HG02852 (cell line): Measurements from ENCODE around the gene OR3A2.
"Not testable (repeated sequence)": the region's sequence is repeated elsewhere in the genome, so short reads cannot be mapped to it uniquely, and the experiment has no call there.

Experiments
- ATAC-seq: cut with Tn5 transposase; IDR thresholded peaks from one replicate; pipeline ENCODE4 v1.9.1; 2021; ENCODE audit warnings: mild to moderate bottlenecking, moderate library complexity; ENCODE audit not compliant: unreplicated experiment

OR3A2 gene

GRCh38 chr17:3385869-3386816 lies at the start of gene OR3A2:
TSS of gene OR3A2 (minus strand) at chr17:3386308.
- ATAC-seq = no peak

- ATAC-seq = no peak
Observed at GRCh38 chr17:3433741-3434140, 47.6 kb upstream of the OR3A2 start, which contains the start of gene OR1E2. TSS of gene OR1E2 (minus strand) at chr17:3433841. CDS start at chr17:3433841, 0 bp downstream.

- ATAC-seq = not testable (repeated sequence)
Observed at GRCh38 chr17:3433215-3433614, 47.1 kb upstream of the OR3A2 start.

GRCh38 chr17:3418222-3418621 lies 32.1 kb upstream of the OR3A2 start:
- no peak for ATAC-seq

- no peak for ATAC-seq
Observed at GRCh38 chr17:3415610-3416009, 29.5 kb upstream of the OR3A2 start.

GRCh38 chr17:3412216-3412615 lies 26.1 kb upstream of the OR3A2 start:
- ATAC-seq = not testable (repeated sequence)

- ATAC-seq = no peak
Observed at GRCh38 chr17:3411070-3411469, 25.0 kb upstream of the OR3A2 start, which contains the start of gene OR3A3. TSS of gene OR3A3 (plus strand) at chr17:3411370.

- ATAC-seq = not testable (repeated sequence)
Observed at GRCh38 chr17:3403856-3404255, 17.7 kb upstream of the OR3A2 start.

GRCh38 chr17:3401786-3402185 lies 15.7 kb upstream of the OR3A2 start:
- no peak for ATAC-seq

GRCh38 chr17:3400055-3400454 lies 13.9 kb upstream of the OR3A2 start:
- ATAC-seq = no peak

GRCh38 chr17:3398310-3398709 lies 12.2 kb upstream of the OR3A2 start, which contains the start of gene OR1E1:
TSS of gene OR1E1 (minus strand) at chr17:3398410. CDS start at chr17:3398410, 0 bp downstream.
- ATAC-seq = no peak

GRCh38 chr17:3397801-3398200 lies 11.7 kb upstream of the OR3A2 start:
- not testable (repeated sequence) for ATAC-seq

GRCh38 chr17:3389791-3390190 lies 3.7 kb upstream of the OR3A2 start:
- ATAC-seq = no peak

GRCh38 chr17:3381957-3382356 lies 4.2 kb downstream of the OR3A2 start:
- ATAC-seq = no peak

GRCh38 chr17:3378321-3378720 lies 7.8 kb downstream of the OR3A2 start:
- ATAC-seq = no peak

- not testable (repeated sequence) for ATAC-seq
Observed at GRCh38 chr17:3371167-3371566, 14.9 kb downstream of the OR3A2 start.

- not testable (repeated sequence) for ATAC-seq
Observed at GRCh38 chr17:3342782-3343181, 43.3 kb downstream of the OR3A2 start.

- no peak for ATAC-seq
Observed at GRCh38 chr17:3335876-3336275, 50.2 kb downstream of the OR3A2 start.

GRCh38 chr17:3318336-3318735 lies 67.8 kb downstream of the OR3A2 start:
- ATAC-seq = no peak

- no peak for ATAC-seq
Observed at GRCh38 chr17:3316836-3317235, 69.3 kb downstream of the OR3A2 start.

- no peak for ATAC-seq
Observed at GRCh38 chr17:3308603-3309002, 77.5 kb downstream of the OR3A2 start.

GRCh38 chr17:3298260-3298659 lies 87.8 kb downstream of the OR3A2 start, which contains the start of gene OR3A1:
TSS of gene OR3A1 (minus strand) at chr17:3298360. CDS start at chr17:3292582, 5,778 bp downstream.
- no peak for ATAC-seq
